C4-2B (cell line): Measurements from ENCODE around the gene AMOTL2.

Experiments
- ZFX ChIP-seq: fragments of 450-650 bp; IDR thresholded peaks from 2 replicates; pipeline ENCODE4 v1.6.1; 2017
- TF ChIP-seq, protein P1 (sequence below): fragments of 450-650 bp; conservative IDR thresholded peaks from 2 replicates; pipeline ENCODE4 v1.5.1; 2017; ENCODE audit warnings: mild to moderate bottlenecking

- TF ChIP-seq, protein P1, sequence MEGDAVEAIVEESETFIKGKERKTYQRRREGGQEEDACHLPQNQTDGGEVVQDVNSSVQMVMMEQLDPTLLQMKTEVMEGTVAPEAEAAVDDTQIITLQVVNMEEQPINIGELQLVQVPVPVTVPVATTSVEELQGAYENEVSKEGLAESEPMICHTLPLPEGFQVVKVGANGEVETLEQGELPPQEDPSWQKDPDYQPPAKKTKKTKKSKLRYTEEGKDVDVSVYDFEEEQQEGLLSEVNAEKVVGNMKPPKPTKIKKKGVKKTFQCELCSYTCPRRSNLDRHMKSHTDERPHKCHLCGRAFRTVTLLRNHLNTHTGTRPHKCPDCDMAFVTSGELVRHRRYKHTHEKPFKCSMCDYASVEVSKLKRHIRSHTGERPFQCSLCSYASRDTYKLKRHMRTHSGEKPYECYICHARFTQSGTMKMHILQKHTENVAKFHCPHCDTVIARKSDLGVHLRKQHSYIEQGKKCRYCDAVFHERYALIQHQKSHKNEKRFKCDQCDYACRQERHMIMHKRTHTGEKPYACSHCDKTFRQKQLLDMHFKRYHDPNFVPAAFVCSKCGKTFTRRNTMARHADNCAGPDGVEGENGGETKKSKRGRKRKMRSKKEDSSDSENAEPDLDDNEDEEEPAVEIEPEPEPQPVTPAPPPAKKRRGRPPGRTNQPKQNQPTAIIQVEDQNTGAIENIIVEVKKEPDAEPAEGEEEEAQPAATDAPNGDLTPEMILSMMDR: no peak
- TF ChIP-seq ZFX: no peak
Measured at GRCh38 chr3:134342259-134342658, 32.0 kb downstream of the AMOTL2 start.
